Activated CD4-positive, alpha-beta memory T cell treated with anti-CD3 and anti-CD28 coated beads for 36 hours (primary cell): ENCODE results near the gene TET2. TPM values are rescaled to one million over a fixed set of nuclear protein-coding genes. Genes with fewer than 3 reads are reported as not detected.

ENCODE experiments used
- CTCF ChIA-PET: fragments of 350-600 bp; sonication (Branson Sonifier 250); formaldehyde crosslinking; loops from one replicate; lab custom pipeline; 2021; ENCODE audit warnings: antibody characterized with exemption, inconsistent platforms; lab: Charles Lee
- POLR2A ChIA-PET: fragments of 350-600 bp; sonication (Branson Sonifier 250); formaldehyde crosslinking; loops from one replicate; lab custom pipeline; 2021; ENCODE audit warnings: antibody characterized with exemption; lab: Charles Lee
- DNase-seq: peaks from one replicate; pipeline ENCODE4 v3.0.0-alpha.2; 2020
- H3K27ac Mint-ChIP-seq: one replicate; pipeline ENCODE4 v1.8.0; 2021; ENCODE audit warnings: mixed read lengths
- H3K27me3 Mint-ChIP-seq: one replicate; pipeline ENCODE4 v1.8.0; 2021; ENCODE audit warnings: mixed read lengths
- H3K36me3 Mint-ChIP-seq: one replicate; pipeline ENCODE4 v1.8.0; 2021; ENCODE audit warnings: mixed read lengths
- H3K4me1 Mint-ChIP-seq: one replicate; pipeline ENCODE4 v1.8.0; 2021; ENCODE audit warnings: low read depth, mixed read lengths
- H3K4me3 Mint-ChIP-seq: one replicate; pipeline ENCODE4 v1.8.0; 2021; ENCODE audit warnings: mild to moderate bottlenecking, mixed read lengths
- H3K9me3 Mint-ChIP-seq: one replicate; pipeline ENCODE4 v1.8.0; 2021; ENCODE audit warnings: mixed read lengths
- intact Hi-C: fragments of 100-400 bp; cut with micrococcal nuclease; formaldehyde crosslinking; loops from one replicate; pipeline ENCODE4 v1.15.1; 2023
- total RNA-seq, 2 experiments: library from RNA; stranded (reverse); gene quantifications; one replicate each; pipeline ENCODE4 v1.2.3, GENCODE V29; 2021

Gene TET2
- total RNA-seq, 2 experiments from 2014 or later: 30.2 to 30.6 TPM

- intact Hi-C loops: loop anchor here (1.0 to 10.0 kb wide), 4 partner anchors 113 to 408 kb away; partner anchors contain the start of genes GSTCD and INTS12
- Mint-ChIP-seq H3K4me3 (no peak overlapping the region), H3K9me3 (peaks cover 55% of the 10 kb centered on the region), H3K27me3 (no peaks in the 10 kb centered on the region), H3K36me3 (peaks cover 33% of the 10 kb centered on the region), H3K4me1 (peaks cover 25% of the 10 kb centered on the region), H3K27ac (peak overlapping the region; percentile 92)
- ChIA-PET POLR2A (interaction anchor here (1.1 to 3.7 kb wide), 7 partner anchors 22 to 246 kb away, joined by 3 to 24 read pairs (median 9); partner anchors contain the start of genes PPA2 and TET2), CTCF (interaction anchor here (0.5 to 2.8 kb wide), 9 partner anchors 21 to 247 kb away, joined by 3 to 23 read pairs (median 3); partner anchors contain the start of gene PPA2)
- DNase-seq: peak; percentile 9
These were observed 158.6 kb downstream of the TET2 start for GRCh38 chr4:105305019-105305836.

GRCh38 chr4:105306158-105306781 lies 159.6 kb downstream of the TET2 start:
- CTCF ChIA-PET: interaction anchor here (0.6 to 2.8 kb wide), 6 partner anchors 29 to 248 kb away, joined by 3 to 23 read pairs (median 4); partner anchors contain the start of gene PPA2
- H3K27me3 Mint-ChIP-seq: no peaks in the 10 kb centered on the region

GRCh38 chr4:105306820-105307219 lies 160.1 kb downstream of the TET2 start:
- peak overlapping the region; percentile 92 for H3K27ac Mint-ChIP-seq
- H3K4me1 Mint-ChIP-seq: peaks cover 25% of the 10 kb centered on the region
- no peaks in the 10 kb centered on the region for H3K27me3 Mint-ChIP-seq
- intact Hi-C loops: loop anchor here (1.0 to 10.0 kb wide), 14 partner anchors 20 to 410 kb away; partner anchors contain the start of genes GSTCD and INTS12
- peak; percentile 20 for DNase-seq
- H3K9me3 Mint-ChIP-seq: peaks cover 57% of the 10 kb centered on the region
- POLR2A ChIA-PET: interaction anchor here (0.6 to 3.7 kb wide), 6 partner anchors 21 to 248 kb away, joined by 4 to 24 read pairs (median 11); partner anchors contain the start of genes PPA2 and TET2
- H3K4me3 Mint-ChIP-seq: no peak overlapping the region
- H3K36me3 Mint-ChIP-seq: peaks cover 31% of the 10 kb centered on the region
- CTCF ChIA-PET: interaction anchor here (1.3 to 2.8 kb wide), 3 partner anchors 165 to 169 kb away, joined by 4 to 23 read pairs (median 7); partner anchors contain the start of gene PPA2

More at GRCh38 chr4:105306158-105306781, 159.6 kb downstream of the TET2 start:
- Mint-ChIP-seq H3K36me3 (peaks cover 32% of the 10 kb centered on the region), H3K4me3 (peak overlapping the region; percentile 30), H3K27ac (peak overlapping the region; percentile 92), H3K9me3 (peaks cover 53% of the 10 kb centered on the region), H3K4me1 (peaks cover 25% of the 10 kb centered on the region)
- DNase-seq: peak; percentile 83
- POLR2A ChIA-PET: interaction anchor here (0.6 to 3.7 kb wide), 8 partner anchors 21 to 247 kb away, joined by 3 to 24 read pairs (median 7); partner anchors contain the start of genes PPA2 and TET2
- intact Hi-C loops: loop anchor here (1.0 to 10.0 kb wide), 14 partner anchors 21 to 409 kb away; partner anchors contain the start of genes GSTCD and INTS12

GRCh38 chr4:105318486-105318885 lies 171.8 kb downstream of the TET2 start:
- peaks cover 11% of the 10 kb centered on the region for H3K36me3 Mint-ChIP-seq
- ChIA-PET CTCF (no interaction called here), POLR2A (no interaction called here)
- no peak for DNase-seq
- no peak overlapping the region for H3K4me3 Mint-ChIP-seq
- no peaks in the 10 kb centered on the region for H3K27me3 Mint-ChIP-seq
- intact Hi-C loops: no loop called here
- peaks cover 18% of the 10 kb centered on the region for H3K9me3 Mint-ChIP-seq
- no peaks in the 10 kb centered on the region for H3K4me1 Mint-ChIP-seq
- H3K27ac Mint-ChIP-seq: no peak overlapping the region

- no peak overlapping the region for H3K4me3 Mint-ChIP-seq
- no peaks in the 10 kb centered on the region for H3K27me3 Mint-ChIP-seq
- intact Hi-C loops: loop anchor here (1.0 kb wide), 1 partner anchor 21 kb away; no protein-coding TSS in a partner anchor
- H3K9me3 Mint-ChIP-seq: no peaks in the 10 kb centered on the region
- H3K36me3 Mint-ChIP-seq: no peaks in the 10 kb centered on the region
- H3K4me1 Mint-ChIP-seq: peaks cover 26% of the 10 kb centered on the region
- CTCF ChIA-PET: no interaction called here
- POLR2A ChIA-PET: interaction anchor here (0.6 to 3.2 kb wide), 3 partner anchors 22 to 190 kb away, joined by 3 to 19 read pairs (median 5); no protein-coding TSS in a partner anchor
- H3K27ac Mint-ChIP-seq: no peak overlapping the region
- DNase-seq: peak; percentile 55
These were observed 180.5 kb downstream of the TET2 start for GRCh38 chr4:105327222-105327621.

GRCh38 chr4:105327956-105328355 lies 181.3 kb downstream of the TET2 start:
- intact Hi-C loops: loop anchor here (1.0 kb wide), 1 partner anchor 22 kb away; no protein-coding TSS in a partner anchor
- H3K27me3 Mint-ChIP-seq: no peaks in the 10 kb centered on the region
- H3K36me3 Mint-ChIP-seq: no peaks in the 10 kb centered on the region
- H3K9me3 Mint-ChIP-seq: no peaks in the 10 kb centered on the region
- no peak for DNase-seq
- peaks cover 26% of the 10 kb centered on the region for H3K4me1 Mint-ChIP-seq
- H3K27ac Mint-ChIP-seq: no peak overlapping the region
- ChIA-PET CTCF (no interaction called here), POLR2A (interaction anchor here (3.2 kb wide), 1 partner anchor 22 kb away, joined by 19 read pairs; no protein-coding TSS in a partner anchor)
- no peak overlapping the region for H3K4me3 Mint-ChIP-seq

GRCh38 chr4:105329081-105329480 lies 182.4 kb downstream of the TET2 start:
- Mint-ChIP-seq H3K4me3 (no peak overlapping the region), H3K36me3 (no peaks in the 10 kb centered on the region), H3K4me1 (peaks cover 26% of the 10 kb centered on the region), H3K9me3 (no peaks in the 10 kb centered on the region), H3K27me3 (no peaks in the 10 kb centered on the region), H3K27ac (no peak overlapping the region)
- intact Hi-C loops: no loop called here
- CTCF ChIA-PET: no interaction called here
- POLR2A ChIA-PET: interaction anchor here (3.2 kb wide), 1 partner anchor 23 kb away, joined by 19 read pairs; no protein-coding TSS in a partner anchor
- DNase-seq: no peak
